AG09319 (cell line): ENCODE data around the gene TGFBR2.

Source experiments
- DNase-seq: peaks from one replicate; pipeline ENCODE4 v3.0.0-alpha.2; 2010; ENCODE audit warnings: low read depth; ENCODE audit errors: extremely low read depth
- CTCF ChIP-seq: IDR thresholded peaks from 2 replicates; pipeline ENCODE4 v1.5.1; 2011; ENCODE audit warnings: low read depth, mild to moderate bottlenecking, inconsistent platforms, low read length, moderate library complexity

The TGFBR2 gene

GRCh38 chr3:30615615-30616346 lies 9.4 kb downstream of the TGFBR2 start:
- no peak for TF ChIP-seq CTCF

GRCh38 chr3:30616347-30617027 lies 10.1 kb downstream of the TGFBR2 start:
- no peak for TF ChIP-seq CTCF
- DNase-seq: no peak

More at GRCh38 chr3:30615615-30616346, 9.4 kb downstream of the TGFBR2 start:
- no peak for DNase-seq

GRCh38 chr3:30617069-30617468 lies 10.7 kb downstream of the TGFBR2 start:
- no peak for DNase-seq
- no peak for TF ChIP-seq CTCF

GRCh38 chr3:30617653-30618052 lies 11.3 kb downstream of the TGFBR2 start:
- DNase-seq: no peak
- no peak for TF ChIP-seq CTCF

- no peak for DNase-seq
- TF ChIP-seq CTCF: no peak
Observed at GRCh38 chr3:30618526-30618925, 12.1 kb downstream of the TGFBR2 start.

GRCh38 chr3:30619318-30619717 lies 12.9 kb downstream of the TGFBR2 start:
- no peak for DNase-seq

More at GRCh38 chr3:30619318-30619717, 12.9 kb downstream of the TGFBR2 start:
- no peak for TF ChIP-seq CTCF
